HEK293 (cell line): ENCODE data around the gene PPP3CA.

Experiments used
- CTCF ChIA-PET: fragments of 350-600 bp; formaldehyde crosslinking; extraction: SDS; loops from one replicate; lab custom pipeline; 2021; ENCODE audit warnings: antibody characterized with exemption; lab: Yijun Ruan, JAX
- POLR2A ChIA-PET: fragments of 300-600 bp; formaldehyde crosslinking; extraction: SDS; loops from one replicate; lab custom pipeline; 2020; ENCODE audit warnings: antibody characterized with exemption, inconsistent platforms; lab: Yijun Ruan, JAX
- H3K27ac ChIP-seq: fragments of 200-500 bp; sonication (Bioruptor generic); 2 replicates; pipeline ENCODE4 v1.5.1; 2014; ENCODE audit warnings: low read depth, low read length, control low read depth, inconsistent platforms; ENCODE audit errors: extremely low read depth
- H3K36me3 ChIP-seq, 2 experiments: fragments of 200-500 bp in 1 of 2; sonication (Bioruptor generic) in 1 of 2; 1 replicate in 1 of 2; 2 replicates in 1 of 2; pipeline ENCODE4 v1.5.1; 2014 to 2017; ENCODE audit warnings: inconsistent platforms in 2 of 2, low read length in 2 of 2; ENCODE audit not compliant: control insufficient read depth in 2 of 2, insufficient read depth in 1 of 2
- H3K4me1 ChIP-seq: fragments of 200-500 bp; sonication (Bioruptor generic); 2 replicates; pipeline ENCODE4 v1.5.1; 2014; ENCODE audit warnings: mild to moderate bottlenecking, low read length, inconsistent platforms; ENCODE audit not compliant: control insufficient read depth, insufficient read depth
- H3K4me3 ChIP-seq: 2 replicates; pipeline ENCODE4 v1.5.1; 2011; ENCODE audit warnings: low read depth, mild to moderate bottlenecking, control low read depth, low read length, moderate library complexity
- H3K9me3 ChIP-seq: fragments of 200-500 bp; sonication (Bioruptor generic); 2 replicates; pipeline ENCODE4 v1.5.1; 2014; ENCODE audit warnings: low read depth, low read length, inconsistent platforms; ENCODE audit not compliant: control insufficient read depth, insufficient read depth
- HIC1 ChIP-seq: fragments of 450-650 bp; formaldehyde crosslinking; IDR thresholded peaks from 2 replicates; pipeline ENCODE4 v1.5.1; 2016; ENCODE audit warnings: missing biosample characterization, missing genetic modification characterization
- HOXA7 ChIP-seq: sonication (generic); formaldehyde crosslinking; IDR thresholded peaks from 2 replicates; pipeline ENCODE4 v1.8.1; 2022; ENCODE audit warnings: missing genetic modification reagents, borderline replicate concordance
- HOXC10 ChIP-seq: sonication (generic); formaldehyde crosslinking; IDR thresholded peaks from 2 replicates; pipeline ENCODE4 v1.8.1; 2023; ENCODE audit warnings: mild to moderate bottlenecking, missing genetic modification reagents
- KLF1 ChIP-seq: fragments of 450-650 bp; formaldehyde crosslinking; IDR thresholded peaks from 2 replicates; pipeline ENCODE4 v1.5.1; 2016; ENCODE audit warnings: missing biosample characterization, missing genetic modification characterization
- PRDM2 ChIP-seq: fragments of 450-650 bp; formaldehyde crosslinking; IDR thresholded peaks from 2 replicates; pipeline ENCODE4 v1.5.1; 2016; ENCODE audit warnings: missing biosample characterization, missing genetic modification characterization, borderline replicate concordance
- SALL2 ChIP-seq: fragments of 450-650 bp; formaldehyde crosslinking; IDR thresholded peaks from 2 replicates; pipeline ENCODE4 v1.5.0; 2017; ENCODE audit warnings: missing biosample characterization, mild to moderate bottlenecking, missing genetic modification characterization, borderline replicate concordance
- SCRT2 ChIP-seq: fragments of 450-650 bp; formaldehyde crosslinking; IDR thresholded peaks from 2 replicates; pipeline ENCODE4 v1.5.1; 2016; ENCODE audit warnings: missing biosample characterization, missing genetic modification characterization
- TRIM28 ChIP-seq: IDR thresholded peaks from 2 replicates; pipeline ENCODE4 v1.6.1; 2011; ENCODE audit warnings: low read length, control low read depth, borderline replicate concordance
- YY2 ChIP-seq: fragments of 450-650 bp; formaldehyde crosslinking; IDR thresholded peaks from 2 replicates; pipeline ENCODE4 v1.5.1; 2016; ENCODE audit warnings: missing biosample characterization, missing genetic modification characterization
- ZFP3 ChIP-seq: fragments of 450-650 bp; formaldehyde crosslinking; IDR thresholded peaks from 2 replicates; pipeline ENCODE4 v1.5.1; 2016; ENCODE audit warnings: low read depth, missing biosample characterization, missing genetic modification characterization
- ZFP41 ChIP-seq: fragments of 450-650 bp; formaldehyde crosslinking; IDR thresholded peaks from 2 replicates; pipeline ENCODE4 v1.5.1; 2016; ENCODE audit warnings: missing biosample characterization, missing genetic modification characterization, borderline replicate concordance
- ZFP69B ChIP-seq: fragments of 450-650 bp; formaldehyde crosslinking; IDR thresholded peaks from 2 replicates; pipeline ENCODE4 v1.5.1; 2016; ENCODE audit warnings: missing biosample characterization, missing genetic modification characterization
- ZNF174 ChIP-seq: fragments of 450-650 bp; formaldehyde crosslinking; IDR thresholded peaks from 2 replicates; pipeline ENCODE4 v1.5.0; 2017; ENCODE audit warnings: missing biosample characterization, mild to moderate bottlenecking, missing genetic modification characterization
- ZNF202 ChIP-seq: fragments of 450-650 bp; formaldehyde crosslinking; IDR thresholded peaks from 2 replicates; pipeline ENCODE4 v1.5.1; 2016; ENCODE audit warnings: missing biosample characterization, missing genetic modification characterization, borderline replicate concordance
- ZNF211 ChIP-seq: fragments of 450-650 bp; formaldehyde crosslinking; IDR thresholded peaks from 2 replicates; pipeline ENCODE4 v1.5.1; 2016; ENCODE audit warnings: low read depth, missing biosample characterization, missing genetic modification characterization
- ZNF221 ChIP-seq: fragments of 450-650 bp; formaldehyde crosslinking; IDR thresholded peaks from 2 replicates; pipeline ENCODE4 v1.5.1; 2017; ENCODE audit warnings: missing biosample characterization, missing genetic modification characterization, borderline replicate concordance
- ZNF248 ChIP-seq: fragments of 450-650 bp; formaldehyde crosslinking; IDR thresholded peaks from 2 replicates; pipeline ENCODE4 v1.5.1; 2017; ENCODE audit warnings: missing biosample characterization, missing genetic modification characterization
- ZNF266 ChIP-seq: fragments of 450-650 bp; formaldehyde crosslinking; IDR thresholded peaks from 2 replicates; pipeline ENCODE4 v1.5.1; 2016; ENCODE audit warnings: missing biosample characterization, missing genetic modification characterization, low read depth
- ZNF350 ChIP-seq: fragments of 450-650 bp; formaldehyde crosslinking; IDR thresholded peaks from 2 replicates; pipeline ENCODE4 v1.5.0; 2017; ENCODE audit warnings: missing biosample characterization, mild to moderate bottlenecking, missing genetic modification characterization
- ZNF362 ChIP-seq: fragments of 450-650 bp; formaldehyde crosslinking; IDR thresholded peaks from 2 replicates; pipeline ENCODE4 v1.5.1; 2016; ENCODE audit warnings: missing biosample characterization, missing genetic modification characterization
- ZNF37A ChIP-seq: fragments of 450-650 bp; IDR thresholded peaks from 2 replicates; pipeline ENCODE4 v1.5.1; 2018; ENCODE audit warnings: missing biosample characterization, missing genetic modification characterization
- ZNF530 ChIP-seq: fragments of 450-650 bp; formaldehyde crosslinking; IDR thresholded peaks from 2 replicates; pipeline ENCODE4 v1.5.1; 2016; ENCODE audit warnings: low read depth, missing biosample characterization, missing genetic modification characterization
- ZNF544 ChIP-seq: fragments of 450-650 bp; formaldehyde crosslinking; IDR thresholded peaks from 2 replicates; pipeline ENCODE4 v1.5.0; 2017; ENCODE audit warnings: missing biosample characterization, missing genetic modification characterization
- ZNF585B ChIP-seq: fragments of 450-650 bp; formaldehyde crosslinking; IDR thresholded peaks from 2 replicates; pipeline ENCODE4 v1.5.1; 2016; ENCODE audit warnings: missing biosample characterization, missing genetic modification characterization
- ZNF626 ChIP-seq: fragments of 450-650 bp; sonication (Bioruptor Pico); formaldehyde crosslinking; IDR thresholded peaks from 2 replicates; pipeline ENCODE4 v1.5.1; 2018; ENCODE audit warnings: missing biosample characterization, missing genetic modification characterization, inconsistent platforms
- ZNF677 ChIP-seq: fragments of 450-650 bp; IDR thresholded peaks from 2 replicates; pipeline ENCODE4 v1.5.0; 2018; ENCODE audit warnings: missing biosample characterization, mild to moderate bottlenecking, missing genetic modification characterization, moderate library complexity

PPP3CA gene

GRCh38 chr4:101005659-101006058 is 341.7 kb downstream of the PPP3CA start:
- CTCF ChIA-PET, result no interaction called here
- H3K27ac ChIP-seq, result no peak overlapping the region
- H3K4me1 ChIP-seq, result no peaks in the 10 kb centered on the region
- TF ChIP-seq HOXA7 (CRISPR knock-in tag) (no peak), ZNF202 (tag by site-specific recombination) (no peak), ZNF544 (tag by site-specific recombination) (no peak), TRIM28 (no peak), ZNF174 (no peak), PRDM2 (tag by site-specific recombination) (no peak), ZNF585B (tag by site-specific recombination) (peak; percentile 68), ZFP69B (no peak)
- TF ChIP-seq, all 188 proteins: peak for 1
- Histone ChIP-seq H3K9me3 (no peaks in the 10 kb centered on the region), H3K4me3 (no peak overlapping the region), H3K36me3 (no peaks in the 10 kb centered on the region)
- POLR2A ChIA-PET, result no interaction called here

- no peak overlapping the region for H3K4me3 ChIP-seq
- no peak overlapping the region for H3K27ac ChIP-seq
- POLR2A ChIA-PET, result no interaction called here
- TF ChIP-seq HOXC10 (no peak), ZNF221 (tag by site-specific recombination) (no peak), ZNF211 (tag by site-specific recombination) (no peak), YY2 (tag by site-specific recombination) (no peak), ZNF248 (tag by site-specific recombination) (0 out of 2 replicates have a peak, but pooled peaks have one; percentile 45)
- CTCF ChIA-PET, result no interaction called here
- H3K4me1 ChIP-seq, result no peaks in the 10 kb centered on the region
- no peaks in the 10 kb centered on the region for H3K9me3 ChIP-seq
- no peaks in the 10 kb centered on the region for H3K36me3 ChIP-seq
Measured at GRCh38 chr4:101000496-101000895, 346.8 kb downstream of the PPP3CA start.

GRCh38 chr4:100995671-100996070 is 351.7 kb downstream of the PPP3CA start:
- ChIA-PET POLR2A (no interaction called here), CTCF (no interaction called here)
- no peak overlapping the region for H3K27ac ChIP-seq
- no peak overlapping the region for H3K4me3 ChIP-seq
- H3K4me1 ChIP-seq, result 0 out of 2 replicates have a peak, but pooled peaks cover 2% of the 10 kb centered on the region
- H3K36me3 ChIP-seq, result no peaks in the 10 kb centered on the region
- H3K9me3 ChIP-seq, result no peaks in the 10 kb centered on the region
- TF ChIP-seq SALL2 (tag by site-specific recombination) (no peak), ZNF362 (tag by site-specific recombination) (no peak), ZFP3 (tag by site-specific recombination) (no peak), ZNF37A (tag by site-specific recombination) (no peak), KLF1 (tag by site-specific recombination) (no peak), ZNF266 (tag by site-specific recombination) (no peak), ZNF677 (no peak), HIC1 (tag by site-specific recombination) (no peak), ZFP41 (tag by site-specific recombination) (no peak), SCRT2 (no peak), ZNF350 (tag by site-specific recombination) (no peak), ZNF530 (tag by site-specific recombination) (no peak), ZNF626 (no peak)
